ENCODE measurements around the gene ZNF652. TPM values are rescaled to one million over a fixed set of nuclear protein-coding genes. Genes with fewer than 3 reads are reported as not detected.

Gene ZNF652
- polyA plus RNA-seq, 1 of the 3 experiments (the other 2 are of a cell fraction) = 5.1 TPM

- no peak overlapping the region for H3K27ac ChIP-seq (ENCODE audit: low read depth in 2 of 2, low read length in 1 of 2)
- no peak overlapping the region for H3K4me2 ChIP-seq
- no peak for DNase-seq
- no peak overlapping the region for H3K9ac ChIP-seq
- H3F3A ChIP-seq (replicated peaks; ENCODE audit: insufficient read depth) = peaks cover 4% of the 10 kb centered on the region
- WGBS (ENCODE audit: low lambda C conversion rate) = 97% methylated on average over 10 of the region's 10 CpGs
- no peak overlapping the region for H2AFZ ChIP-seq (ENCODE audit: low read depth)
- no peak for TF ChIP-seq RAD21 (IDR thresholded peaks at IDR 0.05; ENCODE audit: low read length)
- TF ChIP-seq SMC3 (IDR thresholded peaks at IDR 0.05; ENCODE audit: low read depth, low read length) = no peak
- no peak for TF ChIP-seq YY1 (IDR thresholded peaks at IDR 0.05; ENCODE audit: low read depth)
- no peak for TF ChIP-seq GATA2 (CRISPR knock-in tag; IDR thresholded peaks at IDR 0.05)
- no peak for TF ChIP-seq TCF12 (IDR thresholded peaks at IDR 0.05)
- TF ChIP-seq REST (IDR thresholded peaks at IDR 0.05; ENCODE audit: low read depth, low read length) = no peak
- peaks cover 40 to 53% of the 10 kb centered on the region in 2 experiments for H3K36me3 ChIP-seq (replicated peaks in 1 of 2; ENCODE audit: control insufficient read depth in 1 of 2, insufficient read depth in 2 of 2, low read length in 1 of 2)
- no peaks in the 10 kb centered on the region for H3K79me2 ChIP-seq (ENCODE audit: insufficient read depth)
- H4K20me1 ChIP-seq (ENCODE audit: insufficient read depth) = no peaks in the 10 kb centered on the region
- no peaks in the 10 kb centered on the region for H3K9me2 ChIP-seq
- ChIA-PET CTCF (interaction anchor here (0.7 to 24.3 kb wide), 3 partner anchors 87 to 151 kb away, joined by 4 to 496 read pairs (median 154); no protein-coding TSS in a partner anchor), POLR2A (no interaction called here)
- H3K4me1 ChIP-seq (ENCODE audit: control insufficient read depth in 1 of 2, insufficient read depth in 2 of 2, low read depth in 1 of 2, low read length in 1 of 2) = peaks cover 0 to 4% of the 10 kb centered on the region in 2 experiments; a peak in 1 of 4 replicates
- H3K9me3 ChIP-seq = no peaks in the 10 kb centered on the region
- H3K4me3 ChIP-seq (ENCODE audit: low read depth in 2 of 2, low read length in 1 of 2) = no peak overlapping the region
- no peaks in the 10 kb centered on the region for H3K27me3 ChIP-seq (ENCODE audit: insufficient read depth)
Observed at GRCh38 chr17:49403514-49404289, 41.7 kb upstream of the ZNF652 start.

GRCh38 chr17:49402706-49403105 is 40.7 kb upstream of the ZNF652 start:
- ChIA-PET POLR2A (no interaction called here), CTCF (interaction anchor here (1.1 to 24.3 kb wide), 5 partner anchors 86 to 152 kb away, joined by 3 to 496 read pairs (median 7); no protein-coding TSS in a partner anchor)
- H3K9ac ChIP-seq = no peak overlapping the region
- no peak overlapping the region for H3K4me3 ChIP-seq (ENCODE audit: low read depth in 2 of 2, low read length in 1 of 2)
- no peak for TF ChIP-seq RAD21 (IDR thresholded peaks at IDR 0.05; ENCODE audit: low read length)
- no peak for TF ChIP-seq TAF1 (IDR thresholded peaks at IDR 0.05; ENCODE audit: borderline replicate concordance, low read depth, low read length)
- no peak for TF ChIP-seq RCOR1 (IDR thresholded peaks at IDR 0.05; ENCODE audit: low read length)
- TF ChIP-seq ELF1 (IDR thresholded peaks at IDR 0.05) = no peak
- H3K36me3 ChIP-seq (replicated peaks in 1 of 2; ENCODE audit: control insufficient read depth in 1 of 2, insufficient read depth in 2 of 2, low read length in 1 of 2) = peaks cover 33 to 43% of the 10 kb centered on the region in 2 experiments
- H3K9me3 ChIP-seq = no peaks in the 10 kb centered on the region
- H3K4me1 ChIP-seq (ENCODE audit: control insufficient read depth in 1 of 2, insufficient read depth in 2 of 2, low read depth in 1 of 2, low read length in 1 of 2) = no peaks in the 10 kb centered on the region
- no peak overlapping the region for H2AFZ ChIP-seq (ENCODE audit: low read depth)
- no peaks in the 10 kb centered on the region for H3F3A ChIP-seq (replicated peaks; ENCODE audit: insufficient read depth)
- H4K20me1 ChIP-seq (ENCODE audit: insufficient read depth) = no peaks in the 10 kb centered on the region
- no peak for DNase-seq
- H3K9me2 ChIP-seq = no peaks in the 10 kb centered on the region
- H3K79me2 ChIP-seq (ENCODE audit: insufficient read depth) = no peaks in the 10 kb centered on the region
- no peak overlapping the region for H3K27ac ChIP-seq (ENCODE audit: low read depth in 2 of 2, low read length in 1 of 2)
- WGBS (ENCODE audit: low lambda C conversion rate) = 86% methylated on average over 5 of the region's 6 CpGs
- no peaks in the 10 kb centered on the region for H3K27me3 ChIP-seq (ENCODE audit: insufficient read depth)
- no peak overlapping the region for H3K4me2 ChIP-seq
